ENCODE measurements around the gene MGP. TPM values are rescaled to one million over a fixed set of nuclear protein-coding genes. Genes with fewer than 3 reads are reported as not detected.

The MGP gene
- total RNA-seq, 4 donors from 2014 or later = 5.2 to 108 (median 41.4) TPM

- H3K4me1 ChIP-seq = peaks cover 0 to 16% (median 0%) of the 10 kb centered on the region in 3 donors
- WGBS, 2 donors = 46 to 61% methylated on average over 3 of the region's 3 CpGs
- TF ChIP-seq POLR2A (IDR thresholded peaks at IDR 0.05) (no peak), CTCF (IDR thresholded peaks at IDR 0.05) (no peak)
- no peaks in the 10 kb centered on the region for H3K27me3 ChIP-seq
- no peaks in the 10 kb centered on the region for H3K9me3 ChIP-seq
- H3K27ac ChIP-seq = peak overlapping the region in 1 of 4 donors; percentile 18
- DNase-seq = no peak
- H3K4me3 ChIP-seq = no peak overlapping the region
- intact Hi-C loops (cut with DNase I) = no loop called here
- no peaks in the 10 kb centered on the region for H3K36me3 ChIP-seq
These were observed 31.7 kb downstream of the MGP start for GRCh38 chr12:14853961-14854360.

GRCh38 chr12:14852880-14853279 lies 32.8 kb downstream of the MGP start:
- DNase-seq = no peak
- Histone ChIP-seq H3K36me3 (no peaks in the 10 kb centered on the region), H3K27ac (no peak overlapping the region), H3K4me1 (peaks cover 0 to 16% (median 0%) of the 10 kb centered on the region in 3 donors), H3K4me3 (no peak overlapping the region), H3K9me3 (no peaks in the 10 kb centered on the region), H3K27me3 (no peaks in the 10 kb centered on the region)
- intact Hi-C loops (cut with DNase I) = no loop called here
- TF ChIP-seq CTCF (IDR thresholded peaks at IDR 0.05) (no peak), POLR2A (IDR thresholded peaks at IDR 0.05) (no peak)

- TF ChIP-seq POLR2A (IDR thresholded peaks at IDR 0.05) = no peak
- TF ChIP-seq CTCF (IDR thresholded peaks at IDR 0.05) = no peak
- intact Hi-C loops (cut with DNase I) = no loop called here
- no peak overlapping the region for H3K27ac ChIP-seq
- no peak overlapping the region for H3K4me3 ChIP-seq
- DNase-seq = no peak
- peaks cover 0 to 30% (median 8%) of the 10 kb centered on the region in 3 donors for H3K4me1 ChIP-seq
- H3K36me3 ChIP-seq = no peaks in the 10 kb centered on the region
- H3K27me3 ChIP-seq = no peaks in the 10 kb centered on the region
- no peaks in the 10 kb centered on the region for H3K9me3 ChIP-seq
- WGBS, 2 donors = 10 to 88% methylated on average over 1 of the region's 1 CpG
These were observed 34.6 kb downstream of the MGP start for GRCh38 chr12:14850929-14851663.

- Histone ChIP-seq H3K27me3 (no peaks in the 10 kb centered on the region), H3K4me1 (peaks cover 0 to 38% (median 12%) of the 10 kb centered on the region in 3 donors), H3K27ac (peak overlapping the region in 1 of 4 donors; percentile 2), H3K4me3 (no peak overlapping the region), H3K36me3 (no peaks in the 10 kb centered on the region), H3K9me3 (no peaks in the 10 kb centered on the region)
- no peak for TF ChIP-seq POLR2A (IDR thresholded peaks at IDR 0.05)
- no peak for TF ChIP-seq CTCF (IDR thresholded peaks at IDR 0.05)
- intact Hi-C loops (cut with DNase I) = loop anchor here (5.0 kb wide), 2 partner anchors 148 to 373 kb away; partner anchors contain the start of gene RERG
- 28 to 36% methylated on average over 2 of the region's 2 CpGs for WGBS, 2 donors
- no peak for DNase-seq
These were observed 36.0 kb downstream of the MGP start for GRCh38 chr12:14849661-14850060.

- intact Hi-C loops (cut with DNase I) = loop anchor here (5.0 kb wide), 2 partner anchors 150 to 375 kb away; partner anchors contain the start of gene RERG
- no peak overlapping the region for H3K4me3 ChIP-seq
- no peak for DNase-seq
These were observed 38.6 kb downstream of the MGP start for GRCh38 chr12:14846876-14847580.

More at GRCh38 chr12:14846876-14847580, 38.6 kb downstream of the MGP start:
- H3K27ac ChIP-seq = no peak overlapping the region
- TF ChIP-seq POLR2A (IDR thresholded peaks at IDR 0.05) = no peak
- H3K27me3 ChIP-seq = no peaks in the 10 kb centered on the region
- H3K36me3 ChIP-seq = no peaks in the 10 kb centered on the region
- H3K4me1 ChIP-seq = peaks cover 0 to 42% (median 20%) of the 10 kb centered on the region in 3 donors
- no peaks in the 10 kb centered on the region for H3K9me3 ChIP-seq
- 60 to 72% methylated on average over 4 of the region's 4 CpGs for WGBS, 2 donors
